Adrenal gland (tissue), 12 donors: Measurements from ENCODE around the gene TMEM151A. TPM values are rescaled to one million over a fixed set of nuclear protein-coding genes. Genes with fewer than 3 reads are reported as not detected.

ENCODE experiments used
- DNase-seq, 7 donors: peaks; one replicate each; pipeline ENCODE4 v3.0.0-alpha.2; 2019 to 2020
- H3K27ac ChIP-seq, 5 donors: fragments of 200-600 bp; sonication (generic) in 4 of 5; 1 replicate in 3 of 5; 2 replicates in 2 of 5; pipeline versions ENCODE4 v1.5.1 to v1.8.0; 2016 to 2020; ENCODE audit warnings: mild to moderate bottlenecking in 1 of 5
- H3K27me3 ChIP-seq: fragments of 200-600 bp; 2 replicates; pipeline ENCODE4 v1.8.0; 2021
- H3K36me3 ChIP-seq, 2 donors: fragments of 200-600 bp; replicated peaks in 1 of 2; 1 replicate in 1 of 2; 2 replicates in 1 of 2; pipeline versions ENCODE4 v1.5.1 to v1.8.0; 2018 to 2022
- H3K4me1 ChIP-seq, 2 donors: fragments of 200-600 bp; replicated peaks in 1 of 2; 1 replicate in 1 of 2; 2 replicates in 1 of 2; pipeline versions ENCODE4 v1.5.1 to v1.8.0; 2018 to 2021
- H3K4me3 ChIP-seq, 4 donors: fragments of 200-600 bp; sonication (generic) in 3 of 4; one replicate each; pipeline ENCODE4 v1.5.1; 2016 to 2018
- H3K9me3 ChIP-seq, 3 donors: fragments of 200-600 bp; sonication (generic) in 1 of 3; replicated peaks in 1 of 3; 1 replicate in 2 of 3; 2 replicates in 1 of 3; pipeline versions ENCODE4 v1.5.1 to v1.8.0; 2016 to 2021
- CTCF ChIP-seq, 6 experiments: fragments of 450-650 bp in 4 of 6; fragments of 200-600 bp in 2 of 6; sonication (generic) in 1 of 6; IDR thresholded peaks; 1 replicate in 5 of 6; 2 replicates in 1 of 6; pipeline versions ENCODE4 v1.5.1 to v1.8.0; 2016 to 2021; ENCODE audit warnings: antibody characterized with exemption in 6 of 6, mild to moderate bottlenecking in 2 of 6, moderate library complexity in 1 of 6
- POLR2A ChIP-seq, 2 donors: fragments of 450-650 bp; IDR thresholded peaks; one replicate each; pipeline ENCODE4 v1.6.1; 2017; ENCODE audit warnings: antibody characterized with exemption in 2 of 2, mild to moderate bottlenecking in 2 of 2, moderate library complexity in 1 of 2
- WGBS, 4 donors: extraction: QIAGEN DNeasy Blood & Tissue Kit in 2 of 4; methylation state at CpG; one replicate each; pipeline versions ENCODE4 v1.1.5 to v1.1.7; 2013 to 2017; 5-methylcytosine and 5-hydroxymethylcytosine counted together
- intact Hi-C, 2 donors: fragments of 100-400 bp; cut with DNase I; formaldehyde crosslinking; loops; one replicate each; pipeline versions ENCODE4 v1.14.1 to v1.15.0; 2022 to 2023
- polyA plus RNA-seq, 3 donors: library from polyadenylated mRNA; stranded (reverse); fragments of 200-250 nt in 2 of 3; fragments of 350-450 nt in 1 of 3; fragmentation: Illumina TruSeq in 1 of 3; extraction: RNeasy Lipid Tissue Mini Kit (QIAGEN cat#74804) in 1 of 3; gene quantifications; one replicate each; pipeline ENCODE4 v1.2.3, GENCODE V29; 2013 to 2014
- total RNA-seq, 9 donors: library from RNA; depleted of rRNA in 4 of 9; stranded (reverse); fragments of >200 nt in 4 of 9; fragments of 120-200 nt in 1 of 9; fragmentation: NEBNext Ultra II Directional in 1 of 9; extraction: Animal tissue kit (Norgen Biotek cat#: 25700) in 1 of 9; gene quantifications; one replicate each; pipeline versions ENCODE4 v1.1.0 to v1.2.4, GENCODE V29; 2013 to 2023
- donor health status: healthy with polysubstance abuse.
- donor health status: Bipolar disorder and iron deficiency.
- donor health status: DM: yes; HTN: yes; CAD: no.
- donor health status: DM: no; HTN: no; CAD: no.
- donor health status: DM: no; HTN: no; CAD: no.
- donor health status: DM: yes; HTN: yes; CAD: no.

TMEM151A gene
- total and polyA plus RNA-seq, 12 donors, result 0.07 to 6.8 (median 1.3) TPM; not detected in 3

GRCh38 chr11:66284526-66285078 lies 7.1 kb upstream of the TMEM151A start:
- TF ChIP-seq CTCF (IDR thresholded peaks at IDR 0.05) (no peak), POLR2A (IDR thresholded peaks at IDR 0.05) (no peak)
- Histone ChIP-seq H3K27ac (no peak overlapping the region), H3K4me3 (no peak overlapping the region), H3K27me3 (no peaks in the 10 kb centered on the region), H3K36me3 (no peaks in the 10 kb centered on the region), H3K9me3 (no peaks in the 10 kb centered on the region), H3K4me1 (peaks cover 8 to 28% of the 10 kb centered on the region in 2 donors)
- intact Hi-C loops, result loop anchor here (5.0 to 10.0 kb wide), 2 partner anchors 60 to 62 kb away; no protein-coding TSS in a partner anchor
- no peak for DNase-seq
- WGBS, 4 donors, result 90 to 94% (median 92%) methylated on average over 15 to 16 of the region's 16 CpGs

- DNase-seq, result peak in 2 of 7 donors; percentile 26 to 38
- Histone ChIP-seq H3K27ac (peak overlapping the region in 2 of 5 donors; percentile 5 to 33), H3K4me1 (peaks cover 12 to 35% of the 10 kb centered on the region in 2 donors), H3K9me3 (no peaks in the 10 kb centered on the region), H3K36me3 (no peaks in the 10 kb centered on the region), H3K27me3 (no peaks in the 10 kb centered on the region), H3K4me3 (no peak overlapping the region)
- intact Hi-C loops, result loop anchor here in 1 of 2 donors (10.0 kb wide), 1 partner anchor 61 kb away; no protein-coding TSS in a partner anchor
- TF ChIP-seq POLR2A (IDR thresholded peaks at IDR 0.05) (no peak), CTCF (IDR thresholded peaks at IDR 0.05) (no peak)
- 47 to 64% (median 56%) methylated on average over 8 to 13 of the region's 13 CpGs for WGBS, 4 donors
Observed at GRCh38 chr11:66285250-66285947, 6.3 kb upstream of the TMEM151A start.

- Histone ChIP-seq H3K36me3 (no peaks in the 10 kb centered on the region), H3K27ac (no peak overlapping the region), H3K9me3 (no peaks in the 10 kb centered on the region), H3K4me3 (no peak overlapping the region), H3K4me1 (peaks cover 12 to 35% of the 10 kb centered on the region in 2 donors), H3K27me3 (no peaks in the 10 kb centered on the region)
- intact Hi-C loops, result loop anchor here in 1 of 2 donors (10.0 kb wide), 1 partner anchor 62 kb away; no protein-coding TSS in a partner anchor
- WGBS, 4 donors, result 73 to 88% (median 81%) methylated on average over 4 to 5 of the region's 5 CpGs
- no peak for DNase-seq
- no peak for TF ChIP-seq POLR2A (IDR thresholded peaks at IDR 0.05)
Observed at GRCh38 chr11:66286699-66287098, 5.0 kb upstream of the TMEM151A start.

GRCh38 chr11:66287211-66287888 lies 4.3 kb upstream of the TMEM151A start:
- H3K27me3 ChIP-seq, result peaks cover 5% of the 10 kb centered on the region
- no peaks in the 10 kb centered on the region for H3K36me3 ChIP-seq
- intact Hi-C loops, result loop anchor here in 1 of 2 donors (10.0 kb wide), 1 partner anchor 63 kb away; no protein-coding TSS in a partner anchor
- WGBS, 4 donors, result 63 to 67% (median 64%) methylated on average over 6 to 10 of the region's 10 CpGs
- TF ChIP-seq CTCF (IDR thresholded peaks at IDR 0.05) (no peak), POLR2A (IDR thresholded peaks at IDR 0.05) (no peak)
- H3K27ac ChIP-seq, result peak overlapping the region in 2 of 5 donors; percentile 13 to 90
- H3K9me3 ChIP-seq, result no peaks in the 10 kb centered on the region
- DNase-seq, result no peak
- peaks cover 12 to 40% of the 10 kb centered on the region in 2 donors for H3K4me1 ChIP-seq
- H3K4me3 ChIP-seq, result peak overlapping the region in 1 of 4 donors; percentile 73
